ENCODE data around the gene PTPRD.

DNA sequence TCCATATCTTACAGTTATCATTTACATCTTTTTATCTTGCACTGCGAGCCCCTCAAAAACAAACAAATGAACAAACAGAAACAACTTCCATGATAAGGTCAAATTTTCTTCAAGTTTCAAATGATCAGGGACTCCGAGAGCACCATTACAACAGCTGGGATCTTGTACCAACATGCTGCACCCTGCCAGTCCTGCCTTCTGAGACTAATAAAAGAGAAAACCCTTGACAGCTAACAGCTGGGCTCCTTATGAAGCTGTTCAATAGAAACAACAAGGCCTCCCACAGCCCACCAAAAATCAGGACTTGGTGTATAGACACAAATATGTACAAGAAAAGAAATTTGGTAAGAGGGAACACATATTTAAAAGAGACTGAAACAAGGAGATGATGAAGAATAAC is 1828.0 kb downstream of the PTPRD start:
- TF ChIP-seq, protein P1, sequence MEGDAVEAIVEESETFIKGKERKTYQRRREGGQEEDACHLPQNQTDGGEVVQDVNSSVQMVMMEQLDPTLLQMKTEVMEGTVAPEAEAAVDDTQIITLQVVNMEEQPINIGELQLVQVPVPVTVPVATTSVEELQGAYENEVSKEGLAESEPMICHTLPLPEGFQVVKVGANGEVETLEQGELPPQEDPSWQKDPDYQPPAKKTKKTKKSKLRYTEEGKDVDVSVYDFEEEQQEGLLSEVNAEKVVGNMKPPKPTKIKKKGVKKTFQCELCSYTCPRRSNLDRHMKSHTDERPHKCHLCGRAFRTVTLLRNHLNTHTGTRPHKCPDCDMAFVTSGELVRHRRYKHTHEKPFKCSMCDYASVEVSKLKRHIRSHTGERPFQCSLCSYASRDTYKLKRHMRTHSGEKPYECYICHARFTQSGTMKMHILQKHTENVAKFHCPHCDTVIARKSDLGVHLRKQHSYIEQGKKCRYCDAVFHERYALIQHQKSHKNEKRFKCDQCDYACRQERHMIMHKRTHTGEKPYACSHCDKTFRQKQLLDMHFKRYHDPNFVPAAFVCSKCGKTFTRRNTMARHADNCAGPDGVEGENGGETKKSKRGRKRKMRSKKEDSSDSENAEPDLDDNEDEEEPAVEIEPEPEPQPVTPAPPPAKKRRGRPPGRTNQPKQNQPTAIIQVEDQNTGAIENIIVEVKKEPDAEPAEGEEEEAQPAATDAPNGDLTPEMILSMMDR (IDR thresholded peaks at IDR 0.05) = no peak
- TF ChIP-seq EZH2 (IDR thresholded peaks at IDR 0.05) (no peak), EZH2phosphoT487 (IDR thresholded peaks at IDR 0.05) (no peak)

Measured in neural progenitor cell (in vitro differentiated cells).